Stomach (tissue), 9 donors: ENCODE results near the gene COA3. TPM values are rescaled to one million over a fixed set of nuclear protein-coding genes. Genes with fewer than 3 reads are reported as not detected.

Experiments
- DNase-seq, 2 donors: peaks; one replicate each; pipeline versions ENCODE4 v3.0.0 to v3.0.0-alpha.2; 2013 to 2019
- H3K27ac ChIP-seq, 5 donors: fragments of 200-600 bp in 4 of 5; sonication (generic) in 4 of 5; one replicate each; pipeline ENCODE4 v1.5.1; 2013 to 2019; ENCODE audit warnings: mild to moderate bottlenecking in 1 of 5, moderate library complexity in 1 of 5
- H3K27me3 ChIP-seq, 3 donors: fragments of 200-600 bp; sonication (generic); one replicate each; pipeline ENCODE4 v1.5.1; 2017 to 2019; ENCODE audit warnings: mixed run types in 1 of 3
- H3K36me3 ChIP-seq, 4 donors: fragments of 200-600 bp; sonication (generic); 1 replicate in 3 of 4; 2 replicates in 1 of 4; pipeline ENCODE4 v1.5.1; 2016 to 2019
- H3K4me1 ChIP-seq, 4 donors: fragments of 200-600 bp; sonication (generic); one replicate each; pipeline ENCODE4 v1.5.1; 2016 to 2019
- H3K4me3 ChIP-seq, 4 donors: fragments of 200-600 bp; sonication (generic) in 3 of 4; one replicate each; pipeline ENCODE4 v1.5.1; 2016 to 2019; ENCODE audit warnings: mild to moderate bottlenecking in 1 of 4
- H3K9me3 ChIP-seq, 4 donors: fragments of 200-600 bp; sonication (generic); one replicate each; pipeline ENCODE4 v1.5.1; 2016 to 2019
- EP300 ChIP-seq: sonication (generic); formaldehyde crosslinking; IDR thresholded peaks from one replicate; pipeline ENCODE4 v1.6.1; 2017; ENCODE audit warnings: antibody characterized with exemption
- POLR2A ChIP-seq, 4 donors: fragments of 450-650 bp; IDR thresholded peaks; one replicate each; pipeline ENCODE4 v1.6.1; 2016; ENCODE audit warnings: antibody characterized with exemption in 4 of 4, control low read depth in 2 of 4, mild to moderate bottlenecking in 1 of 4, moderate library complexity in 1 of 4
- POLR2AphosphoS5 ChIP-seq, 3 donors: sonication (generic); formaldehyde crosslinking; IDR thresholded peaks; one replicate each; pipeline ENCODE4 v1.6.1; 2016; ENCODE audit warnings: antibody characterized with exemption in 3 of 3
- WGBS, 5 donors: extraction: QIAGEN DNeasy Blood & Tissue Kit in 3 of 5; methylation state at CpG; one replicate each; pipeline versions ENCODE4 v1.1.5 to v1.1.7; 2013 to 2018; 5-methylcytosine and 5-hydroxymethylcytosine counted together
- intact Hi-C: fragments of 100-400 bp; cut with DNase I; formaldehyde crosslinking; loops from one replicate; pipeline ENCODE4 v1.15.1; 2023; ENCODE audit warnings: low total_unique reads
- polyA plus RNA-seq, 3 donors: library from polyadenylated mRNA; stranded (reverse); fragments of 200-250 nt; gene quantifications; one replicate each; pipeline ENCODE4 v1.2.3, GENCODE V29; 2013
- total RNA-seq, 5 donors: library from RNA; depleted of rRNA; stranded (reverse); fragments of >200 nt; gene quantifications; one replicate each; pipeline versions ENCODE4 v1.1.0 to v1.2.3, GENCODE V29; 2014 to 2016
- TF ChIP-seq, protein P1 (sequence below), 7 experiments: fragments of 450-650 bp in 4 of 7; fragments of 200-600 bp in 3 of 7; sonication (generic) in 3 of 7; IDR thresholded peaks; one replicate each; pipeline ENCODE4 v1.5.1; 2016 to 2019; ENCODE audit warnings: antibody characterized with exemption in 7 of 7, control low read depth in 2 of 7, mild to moderate bottlenecking in 1 of 7
- donor health status: healthy with polysubstance abuse.
- donor health status: Bipolar disorder and iron deficiency.
- donor health status: healthy.

The COA3 gene
- total and polyA plus RNA-seq, 8 donors = 22.2 to 268 (median 152) TPM

DNA sequence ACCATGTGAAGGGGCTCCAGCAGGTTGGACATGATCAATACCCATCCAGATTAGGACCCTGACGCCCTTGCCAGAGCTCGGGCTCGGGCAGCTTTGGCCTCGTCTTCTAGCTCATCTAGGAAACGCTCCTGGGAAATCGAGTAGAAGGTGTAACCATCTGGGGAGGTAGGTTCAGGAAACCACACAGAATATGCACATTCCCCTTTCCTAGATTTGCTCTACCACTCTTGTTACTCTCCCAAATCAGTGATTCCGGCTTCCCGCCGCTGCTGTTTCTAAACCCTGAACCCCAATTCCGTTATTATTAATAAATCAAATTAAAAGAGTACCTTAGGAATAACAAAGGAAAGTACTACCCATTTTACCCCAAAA is 507 bp downstream of the COA3 start:
- Histone ChIP-seq H3K4me3 (peak overlapping the region; percentile 73 to 96 (median 84)), H3K36me3 (peaks cover 0 to 28% (median 17%) of the 10 kb centered on the region in 4 donors), H3K4me1 (peaks cover 14 to 45% (median 29%) of the 10 kb centered on the region in 4 donors), H3K9me3 (no peaks in the 10 kb centered on the region), H3K27me3 (no peaks in the 10 kb centered on the region), H3K27ac (peak overlapping the region; percentile 87 to 91 (median 89))
- TF ChIP-seq, protein P1, sequence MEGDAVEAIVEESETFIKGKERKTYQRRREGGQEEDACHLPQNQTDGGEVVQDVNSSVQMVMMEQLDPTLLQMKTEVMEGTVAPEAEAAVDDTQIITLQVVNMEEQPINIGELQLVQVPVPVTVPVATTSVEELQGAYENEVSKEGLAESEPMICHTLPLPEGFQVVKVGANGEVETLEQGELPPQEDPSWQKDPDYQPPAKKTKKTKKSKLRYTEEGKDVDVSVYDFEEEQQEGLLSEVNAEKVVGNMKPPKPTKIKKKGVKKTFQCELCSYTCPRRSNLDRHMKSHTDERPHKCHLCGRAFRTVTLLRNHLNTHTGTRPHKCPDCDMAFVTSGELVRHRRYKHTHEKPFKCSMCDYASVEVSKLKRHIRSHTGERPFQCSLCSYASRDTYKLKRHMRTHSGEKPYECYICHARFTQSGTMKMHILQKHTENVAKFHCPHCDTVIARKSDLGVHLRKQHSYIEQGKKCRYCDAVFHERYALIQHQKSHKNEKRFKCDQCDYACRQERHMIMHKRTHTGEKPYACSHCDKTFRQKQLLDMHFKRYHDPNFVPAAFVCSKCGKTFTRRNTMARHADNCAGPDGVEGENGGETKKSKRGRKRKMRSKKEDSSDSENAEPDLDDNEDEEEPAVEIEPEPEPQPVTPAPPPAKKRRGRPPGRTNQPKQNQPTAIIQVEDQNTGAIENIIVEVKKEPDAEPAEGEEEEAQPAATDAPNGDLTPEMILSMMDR (IDR thresholded peaks at IDR 0.05) = no peak
- no peak for TF ChIP-seq POLR2AphosphoS5 (IDR thresholded peaks at IDR 0.05)
- intact Hi-C loops = no loop called here
- DNase-seq = no peak
- 7 to 25% (median 11%) methylated on average over 10 of the region's 10 CpGs for WGBS, 5 donors

DNA sequence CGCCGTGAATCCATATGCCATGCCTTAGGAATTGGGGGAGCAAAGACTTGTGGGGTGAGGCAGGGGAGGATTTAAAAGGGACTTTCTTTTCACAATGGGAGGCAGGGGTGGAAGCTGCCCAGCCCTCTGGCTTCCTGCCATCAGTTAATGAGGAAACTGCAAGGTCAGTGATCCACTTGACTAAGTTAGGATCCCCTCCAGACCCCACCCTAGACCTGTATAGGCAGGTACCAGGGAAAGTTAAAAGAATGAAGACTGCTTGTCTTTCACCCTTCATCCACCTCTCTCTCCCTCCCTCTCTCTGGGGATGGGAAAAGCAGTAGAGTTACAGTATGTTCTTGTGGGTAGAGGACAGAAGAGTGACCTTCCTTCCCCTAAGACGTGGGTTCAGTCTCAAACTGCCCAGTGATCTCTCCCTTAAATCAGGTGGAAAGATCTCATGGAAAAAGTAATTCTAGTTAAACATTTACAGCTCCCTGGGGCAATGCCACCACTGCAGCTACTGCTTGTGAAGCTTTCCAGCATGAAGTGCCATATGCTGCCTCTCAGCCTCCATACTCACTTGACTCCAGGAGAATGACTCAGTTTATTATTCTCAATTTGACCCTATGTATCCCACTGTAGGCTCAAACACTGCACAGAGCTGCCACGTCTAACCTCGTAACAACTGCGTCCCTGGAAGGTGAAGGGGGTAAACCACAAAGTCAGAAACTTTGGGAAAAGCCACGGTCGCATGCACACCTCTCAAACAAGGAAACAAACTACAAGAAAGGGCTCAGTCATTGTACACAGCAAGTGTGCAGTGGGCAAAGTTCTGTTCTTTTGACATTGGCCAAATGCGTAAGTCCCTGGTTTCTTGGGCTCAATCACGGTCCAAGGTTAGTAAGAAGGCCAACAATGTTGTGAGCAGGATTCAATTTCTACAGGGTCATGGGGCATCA is 1.2 kb downstream of the COA3 start:
- intact Hi-C loops = no loop called here
- Histone ChIP-seq H3K36me3 (peaks cover 0 to 28% (median 17%) of the 10 kb centered on the region in 4 donors), H3K4me1 (peaks cover 14 to 38% (median 27%) of the 10 kb centered on the region in 4 donors), H3K9me3 (no peaks in the 10 kb centered on the region), H3K4me3 (peak overlapping the region; percentile 73 to 96 (median 84)), H3K27me3 (no peaks in the 10 kb centered on the region), H3K27ac (peak overlapping the region; percentile 87 to 91 (median 89))
- 31 to 66% (median 36%) methylated on average over 10 of the region's 10 CpGs for WGBS, 5 donors
- peak; percentile 56 to 69 for DNase-seq
- no peak for TF ChIP-seq EP300
- peak in 1 of 4 donors; percentile 44 for TF ChIP-seq POLR2A (IDR thresholded peaks at IDR 0.05)
- peak in 2 of 3 donors; percentile 41 to 88 for TF ChIP-seq POLR2AphosphoS5 (IDR thresholded peaks at IDR 0.05)

DNA sequence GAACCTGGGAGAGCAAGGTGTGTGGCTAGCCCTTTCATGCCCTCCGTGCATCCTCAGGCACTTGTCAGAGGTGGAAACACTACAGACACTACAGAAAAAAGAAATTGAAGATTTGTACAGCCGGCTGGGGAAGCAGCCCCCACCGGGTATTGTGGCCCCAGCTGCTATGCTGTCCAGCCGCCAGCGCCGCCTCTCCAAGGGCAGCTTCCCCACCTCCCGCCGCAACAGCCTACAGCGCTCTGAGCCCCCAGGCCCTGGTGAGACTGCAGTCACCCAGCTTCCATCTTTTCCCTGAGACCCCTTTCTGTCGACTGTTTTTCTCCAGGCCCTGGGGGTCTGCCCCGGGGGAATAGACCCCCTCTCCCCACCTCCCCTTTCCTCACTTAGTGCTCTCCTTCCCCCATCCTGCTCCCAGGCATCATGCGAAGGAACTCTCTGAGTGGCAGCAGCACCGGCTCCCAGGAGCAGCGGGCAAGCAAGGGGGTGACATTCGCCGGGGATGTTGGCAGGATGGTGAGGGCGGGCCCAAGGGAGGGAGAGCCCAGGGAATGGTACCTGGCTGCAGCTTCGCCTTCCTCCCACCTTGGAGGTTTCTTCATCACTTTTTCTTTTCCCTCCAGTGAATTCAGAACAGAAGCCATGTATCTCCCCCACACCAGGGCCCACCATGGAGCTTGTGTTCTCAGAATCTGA is 2.3 kb downstream of the COA3 start:
- Histone ChIP-seq H3K27ac (peak overlapping the region; percentile 87 to 91 (median 89)), H3K4me3 (no peak overlapping the region), H3K36me3 (peaks cover 0 to 28% (median 17%) of the 10 kb centered on the region in 4 donors), H3K27me3 (no peaks in the 10 kb centered on the region), H3K4me1 (peaks cover 14 to 36% (median 27%) of the 10 kb centered on the region in 4 donors), H3K9me3 (no peaks in the 10 kb centered on the region)
- 85 to 93% (median 91%) methylated on average over 14 to 18 of the region's 18 CpGs for WGBS, 5 donors
- TF ChIP-seq, protein P1 (IDR thresholded peaks at IDR 0.05) = no peak
- TF ChIP-seq EP300 (no peak), POLR2AphosphoS5 (IDR thresholded peaks at IDR 0.05) (no peak), POLR2A (IDR thresholded peaks at IDR 0.05) (no peak)
- intact Hi-C loops = no loop called here
- no peak for DNase-seq

DNA sequence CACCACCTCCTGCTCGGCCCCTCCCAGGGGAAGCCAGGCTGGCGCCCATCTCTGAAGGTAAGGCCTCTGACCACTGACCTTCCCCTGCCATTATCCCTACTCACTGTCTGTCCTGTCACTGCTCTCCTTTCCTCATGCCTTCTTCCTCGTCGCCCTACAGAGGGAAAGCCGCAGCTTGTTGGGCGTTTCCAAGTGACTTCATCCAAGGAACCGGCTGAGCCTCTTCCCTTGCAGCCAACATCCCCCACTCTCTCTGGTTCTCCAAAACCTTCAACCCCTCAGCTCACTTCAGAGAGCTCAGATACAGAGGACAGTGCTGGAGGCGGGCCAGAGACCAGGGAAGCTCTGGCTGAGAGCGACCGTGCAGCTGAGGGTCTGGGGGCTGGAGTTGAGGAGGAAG is 3.0 kb downstream of the COA3 start:
- H3K27ac ChIP-seq = peak overlapping the region in 2 of 5 donors; percentile 21 to 31
- H3K4me3 ChIP-seq = no peak overlapping the region
- intact Hi-C loops = no loop called here
- WGBS, 5 donors = 79 to 87% (median 85%) methylated on average over 10 of the region's 10 CpGs
- no peak for DNase-seq
- H3K9me3 ChIP-seq = no peaks in the 10 kb centered on the region
- TF ChIP-seq EP300 = no peak
- no peak for TF ChIP-seq POLR2AphosphoS5 (IDR thresholded peaks at IDR 0.05)
- no peak for TF ChIP-seq POLR2A (IDR thresholded peaks at IDR 0.05)
- TF ChIP-seq, protein P1 (IDR thresholded peaks at IDR 0.05) = no peak
- peaks cover 14 to 36% (median 27%) of the 10 kb centered on the region in 4 donors for H3K4me1 ChIP-seq
- no peaks in the 10 kb centered on the region for H3K27me3 ChIP-seq
- peaks cover 0 to 28% (median 17%) of the 10 kb centered on the region in 4 donors for H3K36me3 ChIP-seq
